ENCODE results near the gene CDH11.

Gene CDH11

DNA sequence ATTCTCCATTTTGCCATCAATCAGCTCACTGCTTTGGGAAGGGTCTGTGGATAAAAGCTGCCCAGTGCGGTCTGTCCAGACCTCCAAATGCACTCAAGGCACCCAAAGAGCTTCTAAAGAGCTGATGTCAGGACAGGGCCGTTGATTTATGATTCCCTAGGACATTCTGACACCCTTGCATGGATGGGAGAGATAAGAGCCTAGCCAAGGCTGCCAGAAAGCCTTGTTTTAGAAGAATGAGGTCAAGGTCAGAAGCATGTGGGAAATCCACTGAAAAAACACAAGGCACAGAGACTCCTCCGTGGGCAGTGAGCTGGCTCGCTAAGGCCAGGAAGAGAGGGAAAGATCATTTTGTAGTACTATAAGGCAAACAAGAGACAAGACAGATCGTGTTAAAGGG lies 214.0 kb downstream of the CDH11 start:
- DNase-seq (ENCODE audit: low read depth) = no peak

GRCh38 chr16:64903770-64904169 lies 218.1 kb downstream of the CDH11 start:
- DNase-seq (ENCODE audit: low read depth) = no peak

DNA sequence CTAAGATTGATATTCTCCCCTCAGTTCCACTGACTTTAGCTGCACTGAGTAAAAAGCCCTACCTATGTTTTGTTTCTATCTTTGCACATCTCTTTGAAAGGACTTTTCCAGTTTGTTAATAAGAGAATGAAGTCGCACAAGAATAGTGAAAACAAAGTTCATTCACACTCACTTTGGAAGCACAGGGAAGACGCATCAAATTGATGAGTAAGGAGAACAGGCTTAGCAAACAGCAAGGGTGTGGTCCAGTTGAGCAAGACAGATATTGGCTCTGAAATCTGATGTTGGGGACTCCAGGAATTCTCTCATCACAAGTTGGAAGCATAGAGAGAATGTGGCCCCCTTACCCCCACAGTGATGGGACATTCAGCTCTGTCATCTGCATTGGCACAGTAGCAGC lies 221.3 kb downstream of the CDH11 start:
- no peak for DNase-seq (ENCODE audit: low read depth)

GRCh38 chr16:64900019-64900418 lies 221.8 kb downstream of the CDH11 start:
- DNase-seq (ENCODE audit: low read depth) = no peak

DNA sequence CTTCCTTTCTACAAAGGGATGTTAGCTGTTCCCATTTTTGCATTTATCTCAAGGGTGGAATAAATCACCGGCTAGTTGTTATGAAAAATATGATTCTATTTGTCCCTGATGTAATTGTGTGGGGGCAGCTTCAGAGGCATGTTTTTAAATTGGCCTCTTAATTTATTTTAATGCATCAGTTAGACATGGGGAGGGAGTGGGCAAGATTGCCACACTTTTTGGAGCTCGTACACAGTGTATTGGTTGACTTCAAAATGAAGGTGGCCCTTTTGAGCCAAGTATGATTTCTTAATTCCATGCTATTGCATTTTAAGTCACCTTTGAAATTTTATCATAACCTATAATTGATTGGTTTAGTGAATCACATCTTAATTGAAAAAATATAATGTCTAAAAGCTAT lies 223.7 kb downstream of the CDH11 start:
- DNase-seq (ENCODE audit: low read depth) = no peak
